GM12878 (cell line): ENCODE measurements around the gene KIF12. TPM values are rescaled to one million over a fixed set of nuclear protein-coding genes. Genes with fewer than 3 reads are reported as not detected.

Experiments used
- ATAC-seq: fragments of 200-7000 bp; cut with Tn5 transposase; 3 replicates; pipeline ENCODE4 v1.9.1; 2020; ENCODE audit warnings: mild to moderate bottlenecking, moderate library complexity
- BruUV-seq: library from RNA; stranded (reverse); fragments of 400-500 nt; replicated peaks from 2 replicates; lab custom pipeline; 2021; lab: Mats Ljungman, UMichigan
- CTCF ChIA-PET: fragments of 300-600 bp; sonication (Branson Sonifier 250); formaldehyde crosslinking; extraction: SDS; loops from one replicate; lab custom pipeline; 2021; ENCODE audit warnings: inconsistent platforms; lab: Yijun Ruan, JAX
- POLR2A ChIA-PET: fragments of 350-600 bp; formaldehyde crosslinking; extraction: SDS; loops from one replicate; lab custom pipeline; 2021; ENCODE audit warnings: inconsistent platforms; lab: Charles Lee
- RAD21 ChIA-PET: fragments of 300-600 bp; sonication (Branson Sonifier 250); formaldehyde crosslinking; loops from one replicate; lab custom pipeline; 2023; ENCODE audit warnings: antibody characterized with exemption; ENCODE audit not compliant: unreplicated experiment; lab: Charles Lee
- SMC1A ChIA-PET: fragments of 300-600 bp; sonication (Branson Sonifier 250); formaldehyde crosslinking; loops from one replicate; lab custom pipeline; 2023; ENCODE audit not compliant: unreplicated experiment, uncharacterized antibody; lab: Charles Lee
- DNase-seq: peaks from one replicate; pipeline ENCODE4 v3.0.0-alpha.2; 2011; ENCODE audit warnings: low read depth, low spot score
- FAIRE-seq: peaks from 3 replicates; lab custom pipeline; 2011; peaks lifted over from hg19 to GRCh38; lab: Jason Lieb, UNC
- H2AFZ ChIP-seq: 2 replicates; pipeline ENCODE4 v1.6.0; 2011; ENCODE audit warnings: low read depth, low read length, control low read depth; ENCODE audit not compliant: control insufficient read depth
- H3K27ac ChIP-seq: 2 replicates; pipeline ENCODE4 v1.5.1; 2011; ENCODE audit warnings: control low read depth; ENCODE audit not compliant: control insufficient read depth, insufficient read depth
- H3K27me3 ChIP-seq, 2 experiments: replicated peaks in 1 of 2; 2 replicates each; pipeline versions ENCODE4 v1.6.0 to v1.6.1; 2011; ENCODE audit warnings: low read length in 1 of 2; ENCODE audit not compliant: control insufficient read depth in 2 of 2, insufficient read depth in 2 of 2
- H3K36me3 ChIP-seq, 2 experiments: 2 replicates each; pipeline ENCODE4 v1.5.1; 2011; ENCODE audit warnings: low read length in 1 of 2; ENCODE audit not compliant: control insufficient read depth in 2 of 2, insufficient read depth in 2 of 2
- H3K4me1 ChIP-seq: 2 replicates; pipeline ENCODE4 v1.6.1; 2011; ENCODE audit warnings: mild to moderate bottlenecking, low read length, moderate library complexity, mixed read lengths; ENCODE audit not compliant: control insufficient read depth, insufficient read depth
- H3K4me2 ChIP-seq: 2 replicates; pipeline ENCODE4 v1.6.0; 2011; ENCODE audit warnings: control low read depth; ENCODE audit not compliant: control insufficient read depth, insufficient read depth
- H3K4me3 ChIP-seq: fragments of 200-600 bp; sonication (generic); 2 replicates; pipeline ENCODE4 v1.5.1; 2016
- H3K79me2 ChIP-seq: 2 replicates; pipeline ENCODE4 v1.6.0; 2011; ENCODE audit warnings: low read length; ENCODE audit not compliant: control insufficient read depth, insufficient read depth
- H3K9ac ChIP-seq: 2 replicates; pipeline ENCODE4 v1.8.0; 2011; ENCODE audit warnings: low read length, control low read depth, mixed read lengths; ENCODE audit not compliant: control insufficient read depth, insufficient read depth
- H3K9me3 ChIP-seq: replicated peaks from 3 replicates; pipeline ENCODE4 v1.5.1; 2011; ENCODE audit warnings: mild to moderate bottlenecking, low read length; ENCODE audit not compliant: control insufficient read depth, insufficient read depth
- H4K20me1 ChIP-seq: 2 replicates; pipeline ENCODE4 v1.6.0; 2011; ENCODE audit not compliant: control insufficient read depth, insufficient read depth
- HDAC6 ChIP-seq: fragments of 200-600 bp; sonication (generic); IDR thresholded peaks from one replicate; pipeline ENCODE4 v1.8.0; 2017; ENCODE audit warnings: antibody characterized with exemption; ENCODE audit not compliant: unreplicated experiment
- JUNB ChIP-seq: IDR thresholded peaks from 2 replicates; pipeline ENCODE4 v1.6.1; 2016; ENCODE audit warnings: antibody characterized with exemption, mild to moderate bottlenecking
- KAT2A ChIP-seq: conservative IDR thresholded peaks from 2 replicates; pipeline ENCODE4 v1.6.1; 2011; ENCODE audit warnings: low read depth, low read length; ENCODE audit not compliant: control insufficient read depth
- KDM1A ChIP-seq: fragments of 200-600 bp; sonication (generic); IDR thresholded peaks from 2 replicates; pipeline ENCODE4 v1.6.1; 2016; ENCODE audit warnings: borderline replicate concordance
- MTA2 ChIP-seq: fragments of 450-650 bp; IDR thresholded peaks from 2 replicates; pipeline ENCODE4 v1.6.1; 2016; ENCODE audit warnings: low read depth, mild to moderate bottlenecking, moderate library complexity
- NFIC ChIP-seq: IDR thresholded peaks from 2 replicates; pipeline ENCODE4 v1.6.1; 2012; ENCODE audit warnings: low read depth, mild to moderate bottlenecking, inconsistent platforms, low read length, moderate library complexity
- PAX5 ChIP-seq: IDR thresholded peaks from 2 replicates; pipeline ENCODE4 v1.6.1; 2011; ENCODE audit warnings: low read depth, low read length, borderline replicate concordance
- SIX5 ChIP-seq: IDR thresholded peaks from 2 replicates; pipeline ENCODE4 v1.6.1; 2011; ENCODE audit warnings: mild to moderate bottlenecking, low read depth, low read length, moderate library complexity; ENCODE audit not compliant: severe bottlenecking
- TCF12 ChIP-seq: IDR thresholded peaks from 2 replicates; pipeline ENCODE4 v1.6.1; 2011; ENCODE audit warnings: low read depth, mild to moderate bottlenecking, low read length
- WGBS: methylation state at CpG from one replicate; pipeline ENCODE4 v1.1.6; 2016; ENCODE audit warnings: low lambda C conversion rate; ENCODE audit not compliant: insufficient replicate concordance, insufficient coverage; ENCODE audit errors: missing lambda C conversion rate; 5-methylcytosine and 5-hydroxymethylcytosine counted together
- in situ Hi-C: fragments of 300-500 bp; cut with MboI; formaldehyde crosslinking; loops from 9 replicates; pipeline ENCODE4 v1.14.3; 2018; ENCODE audit warnings: mixed read lengths
- intact Hi-C: fragments of 100-400 bp; cut with micrococcal nuclease; formaldehyde crosslinking; loops from one replicate; pipeline ENCODE4 v1.14.2; 2022; ENCODE audit not compliant: unreplicated experiment
- polyA plus RNA-seq, 11 experiments: library from polyadenylated mRNA; depleted of rRNA in 4 of 11; unstranded in 6 of 11; stranded (reverse) in 5 of 11; fragments of >200 nt; fragmentation: Nextera tagmentation in 4 of 11; fragmentation: Illumina TruSeq in 1 of 11; extraction: Ambion mirVana in 4 of 11; extraction: Trizol in 1 of 11; gene quantifications; 1 replicate in 1 of 11; 2 replicates in 10 of 11; pipeline versions ENCODE4 v1.2.1 to v1.2.3, GENCODE V29; 2011 to 2016; ENCODE audit warnings: inconsistent platforms in 2 of 11, missing spikeins in 2 of 11, low read depth in 1 of 11
- total RNA-seq, 4 experiments: library from RNA; depleted of rRNA in 3 of 4; stranded (reverse); fragments of >200 nt in 3 of 4; fragmentation: Illumina TruSeq in 1 of 4; extraction: Trizol in 1 of 4; gene quantifications; 2 replicates each; pipeline versions ENCODE4 v1.2.1 to v1.2.3, GENCODE V29; 2013 to 2021
- TF ChIP-seq, protein P1 (sequence below): IDR thresholded peaks from 2 replicates; pipeline ENCODE4 v1.6.1; 2012; ENCODE audit warnings: low read length, inconsistent platforms
- TF ChIP-seq, protein P2 (sequence below): IDR thresholded peaks from 2 replicates; pipeline ENCODE4 v1.6.1; 2011; ENCODE audit warnings: borderline replicate concordance, low read depth, mild to moderate bottlenecking, moderate library complexity, low read length; ENCODE audit not compliant: insufficient read depth, poor library complexity, severe bottlenecking

KIF12 gene
- total and polyA plus RNA-seq, 10 of the 15 experiments (the other 5 are each of a cell fraction or from before 2014, with no cell fraction given) = not detected

DNA sequence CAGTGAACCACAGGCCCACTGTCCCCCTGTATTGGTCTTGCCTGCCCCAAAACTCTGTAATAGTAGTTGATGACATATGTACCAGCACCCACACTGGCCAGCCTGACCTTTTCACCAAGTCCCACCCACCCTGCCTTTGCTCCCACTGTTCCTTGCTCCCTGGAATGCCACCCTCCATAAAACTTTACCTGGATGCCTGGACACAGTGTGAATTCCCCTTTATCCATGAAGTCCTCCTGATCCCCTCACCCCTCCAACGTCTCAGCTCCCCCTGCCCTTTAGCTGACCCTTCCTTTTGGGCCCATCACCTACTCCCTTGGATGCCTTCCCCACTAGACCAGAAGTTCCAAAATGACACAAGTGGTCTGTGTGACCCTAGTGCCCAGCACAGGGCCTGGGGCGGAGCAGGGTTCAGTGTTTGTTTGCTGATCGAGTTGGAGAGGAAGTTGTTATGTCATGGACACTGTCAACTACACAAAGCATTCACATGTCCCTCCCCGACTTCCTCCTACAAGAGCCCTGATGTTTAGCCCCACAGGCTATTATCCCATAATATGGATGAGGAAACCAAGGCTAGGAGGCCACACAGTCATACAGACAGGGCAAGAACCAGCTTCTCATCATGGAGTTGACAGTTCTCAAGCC is 37.1 kb downstream of the KIF12 start:
- CTCF ChIA-PET = no interaction called here
- 0% methylated on average over 4 of the region's 4 CpGs for WGBS
- ATAC-seq (no peak), DNase-seq (no peak), FAIRE-seq (no peak)
- POLR2A ChIA-PET = no interaction called here
- Histone ChIP-seq H3K27me3 (no peaks in the 10 kb centered on the region), H3K4me2 (no peak overlapping the region), H3K36me3 (no peaks in the 10 kb centered on the region), H3K79me2 (no peaks in the 10 kb centered on the region), H3K27ac (no peak overlapping the region), H3K9ac (no peak overlapping the region), H4K20me1 (no peaks in the 10 kb centered on the region), H3K4me3 (no peak overlapping the region), H3K4me1 (no peaks in the 10 kb centered on the region), H2AFZ (no peak overlapping the region), H3K9me3 (no peaks in the 10 kb centered on the region)
- in situ Hi-C loops = no loop called here
- SMC1A ChIA-PET = no interaction called here
- intact Hi-C loops = no loop called here
- TF ChIP-seq HDAC6 (no peak), MTA2 (no peak), KAT2A (no peak), TCF12 (no peak), NFIC (no peak), JUNB (no peak), PAX5 (no peak), SIX5 (no peak), KDM1A (no peak)
- TF ChIP-seq, protein P1, sequence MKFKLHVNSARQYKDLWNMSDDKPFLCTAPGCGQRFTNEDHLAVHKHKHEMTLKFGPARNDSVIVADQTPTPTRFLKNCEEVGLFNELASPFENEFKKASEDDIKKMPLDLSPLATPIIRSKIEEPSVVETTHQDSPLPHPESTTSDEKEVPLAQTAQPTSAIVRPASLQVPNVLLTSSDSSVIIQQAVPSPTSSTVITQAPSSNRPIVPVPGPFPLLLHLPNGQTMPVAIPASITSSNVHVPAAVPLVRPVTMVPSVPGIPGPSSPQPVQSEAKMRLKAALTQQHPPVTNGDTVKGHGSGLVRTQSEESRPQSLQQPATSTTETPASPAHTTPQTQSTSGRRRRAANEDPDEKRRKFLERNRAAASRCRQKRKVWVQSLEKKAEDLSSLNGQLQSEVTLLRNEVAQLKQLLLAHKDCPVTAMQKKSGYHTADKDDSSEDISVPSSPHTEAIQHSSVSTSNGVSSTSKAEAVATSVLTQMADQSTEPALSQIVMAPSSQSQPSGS = no peak
- TF ChIP-seq, protein P2, sequence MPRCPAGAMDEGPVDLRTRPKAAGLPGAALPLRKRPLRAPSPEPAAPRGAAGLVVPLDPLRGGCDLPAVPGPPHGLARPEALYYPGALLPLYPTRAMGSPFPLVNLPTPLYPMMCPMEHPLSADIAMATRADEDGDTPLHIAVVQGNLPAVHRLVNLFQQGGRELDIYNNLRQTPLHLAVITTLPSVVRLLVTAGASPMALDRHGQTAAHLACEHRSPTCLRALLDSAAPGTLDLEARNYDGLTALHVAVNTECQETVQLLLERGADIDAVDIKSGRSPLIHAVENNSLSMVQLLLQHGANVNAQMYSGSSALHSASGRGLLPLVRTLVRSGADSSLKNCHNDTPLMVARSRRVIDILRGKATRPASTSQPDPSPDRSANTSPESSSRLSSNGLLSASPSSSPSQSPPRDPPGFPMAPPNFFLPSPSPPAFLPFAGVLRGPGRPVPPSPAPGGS = no peak
- BruUV-seq = no TSS peak
- RAD21 ChIA-PET = no interaction called here
